HG03196 (cell line): Measurements from ENCODE around the gene RASGRF2.

Experiments
- ATAC-seq: cut with Tn5 transposase; IDR thresholded peaks from one replicate; pipeline ENCODE4 v1.9.1; 2021; ENCODE audit not compliant: unreplicated experiment

Gene RASGRF2

GRCh38 chr5:81194633-81195334 lies 234.6 kb downstream of the RASGRF2 start:
- ATAC-seq: peak; percentile 83

- ATAC-seq: no peak
These were observed 235.3 kb downstream of the RASGRF2 start for GRCh38 chr5:81195335-81195929.

GRCh38 chr5:81202655-81203054 lies 242.5 kb downstream of the RASGRF2 start:
- no peak for ATAC-seq

GRCh38 chr5:81203729-81204128 lies 243.6 kb downstream of the RASGRF2 start:
- ATAC-seq: no peak

- no peak for ATAC-seq
These were observed 244.0 kb downstream of the RASGRF2 start for GRCh38 chr5:81204205-81204604.

- no peak for ATAC-seq
These were observed 244.9 kb downstream of the RASGRF2 start for GRCh38 chr5:81205058-81205457.

- no peak for ATAC-seq
These were observed 246.8 kb downstream of the RASGRF2 start for GRCh38 chr5:81207009-81207408.

GRCh38 chr5:81208904-81209303 lies 248.7 kb downstream of the RASGRF2 start:
- ATAC-seq: no peak

- no peak for ATAC-seq
These were observed 249.2 kb downstream of the RASGRF2 start for GRCh38 chr5:81209386-81209785.

- no peak for ATAC-seq
These were observed 249.8 kb downstream of the RASGRF2 start for GRCh38 chr5:81209869-81210493.

- ATAC-seq: peak; percentile 48
These were observed 252.1 kb downstream of the RASGRF2 start for GRCh38 chr5:81212211-81212751.

- no peak for ATAC-seq
These were observed 252.9 kb downstream of the RASGRF2 start for GRCh38 chr5:81213070-81213469.

GRCh38 chr5:81214848-81215247 lies 254.7 kb downstream of the RASGRF2 start:
- no peak for ATAC-seq

- ATAC-seq: no peak
These were observed 256.0 kb downstream of the RASGRF2 start for GRCh38 chr5:81216152-81216551.

GRCh38 chr5:81219389-81219788 lies 259.2 kb downstream of the RASGRF2 start:
- no peak for ATAC-seq

- no peak for ATAC-seq
These were observed 262.1 kb downstream of the RASGRF2 start for GRCh38 chr5:81222285-81222684.

- ATAC-seq: no peak
These were observed 265.3 kb downstream of the RASGRF2 start for GRCh38 chr5:81225463-81225862.

- no peak for ATAC-seq
These were observed 266.1 kb downstream of the RASGRF2 start for GRCh38 chr5:81226286-81226685.

GRCh38 chr5:81226949-81227348 lies 266.8 kb downstream of the RASGRF2 start:
- no peak for ATAC-seq

GRCh38 chr5:81228084-81228483 lies 267.9 kb downstream of the RASGRF2 start:
- ATAC-seq: no peak

GRCh38 chr5:81230416-81230815 lies 270.3 kb downstream of the RASGRF2 start:
- ATAC-seq: no peak

GRCh38 chr5:81232464-81233079 lies 272.4 kb downstream of the RASGRF2 start:
- no peak for ATAC-seq
